Brain microvascular endothelial cell (primary cell): ENCODE data around the gene LRP11.
"Not testable (repeated sequence)": the region's sequence is repeated elsewhere in the genome, so short reads cannot be mapped to it uniquely, and the experiment has no call there.

ENCODE experiments used
- DNase-seq: peaks from one replicate; pipeline ENCODE4 v3.0.0-alpha.2; 2020
- H3K27ac ChIP-seq: fragments of 250-450 bp; sonication (Bioruptor Pico); 2 replicates; pipeline ENCODE4 v1.5.1; 2020; ENCODE audit warnings: mild to moderate bottlenecking, moderate library complexity
- H3K27me3 ChIP-seq: fragments of 250-450 bp; sonication (Bioruptor Pico); replicated peaks from 2 replicates; pipeline ENCODE4 v1.5.1; 2020; ENCODE audit warnings: mild to moderate bottlenecking
- H3K36me3 ChIP-seq: fragments of 250-450 bp; sonication (Bioruptor Pico); replicated peaks from 2 replicates; pipeline ENCODE4 v1.5.1; 2020; ENCODE audit warnings: mild to moderate bottlenecking
- H3K4me3 ChIP-seq: 2 replicates; pipeline ENCODE4 v1.5.1; 2011; ENCODE audit warnings: low read depth, mild to moderate bottlenecking, control low read depth, low read length, moderate library complexity
- CTCF ChIP-seq: IDR thresholded peaks from 2 replicates; pipeline ENCODE4 v1.5.1; 2011; ENCODE audit warnings: low read depth, mild to moderate bottlenecking, moderate library complexity, low read length, control low read depth, inconsistent platforms; ENCODE audit errors: missing control alignments
- in situ Hi-C: cut with HindIII; loops from 2 replicates; pipeline ENCODE4 v1.10.0; 2017; ENCODE audit warnings: low sequenced_read_pairs, low pct_ligation_motif_present

Gene LRP11

GRCh38 chr6:149845549-149845948 lies 18.6 kb downstream of the LRP11 start:
- in situ Hi-C loops = no loop called here
- Histone ChIP-seq H3K36me3 (no peaks in the 10 kb centered on the region), H3K27ac (no peak overlapping the region), H3K4me3 (no peak overlapping the region), H3K27me3 (no peaks in the 10 kb centered on the region)
- no peak for TF ChIP-seq CTCF
- DNase-seq = no peak

- no peaks in the 10 kb centered on the region for H3K36me3 ChIP-seq
- H3K4me3 ChIP-seq = no peak overlapping the region
- no peak for DNase-seq
- no peaks in the 10 kb centered on the region for H3K27me3 ChIP-seq
- H3K27ac ChIP-seq = no peak overlapping the region
- TF ChIP-seq CTCF = no peak
- in situ Hi-C loops = no loop called here
These were observed 19.7 kb downstream of the LRP11 start for GRCh38 chr6:149844480-149844879.

- in situ Hi-C loops, H3K27me3 ChIP-seq, H3K27ac ChIP-seq, H3K36me3 ChIP-seq, DNase-seq, H3K4me3 ChIP-seq: not testable (repeated sequence)
These were observed 20.1 kb downstream of the LRP11 start for GRCh38 chr6:149844036-149844435.

DNA sequence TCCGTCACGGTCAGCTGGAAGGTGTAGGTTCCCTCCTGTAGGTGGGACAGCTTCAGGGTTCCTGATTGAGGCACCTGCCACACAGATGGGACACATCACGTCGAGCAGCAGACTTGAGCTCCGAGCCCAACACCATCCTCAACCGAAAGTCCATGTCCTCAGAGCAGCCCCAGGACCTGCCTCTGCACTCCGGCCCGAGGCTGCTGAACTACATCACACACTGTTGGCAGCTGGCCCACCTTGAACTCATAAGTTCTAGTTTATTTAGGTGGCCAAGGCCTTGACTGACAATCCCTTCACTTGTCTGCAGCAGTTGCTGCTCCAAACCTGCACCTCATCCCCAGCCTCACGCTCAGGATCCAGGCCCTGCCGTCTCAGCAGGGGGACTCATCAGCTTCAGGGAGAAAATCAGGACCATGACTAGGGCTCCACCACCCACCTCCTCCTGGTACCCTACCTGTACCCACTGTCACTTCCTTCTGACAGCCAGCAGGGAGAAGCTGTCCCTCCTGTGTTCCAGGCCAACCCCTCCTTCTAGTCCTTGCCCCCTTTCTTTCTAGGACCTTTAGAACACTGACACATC lies 21.0 kb downstream of the LRP11 start:
- H3K4me3 ChIP-seq = no peak overlapping the region
- H3K27ac ChIP-seq = no peak overlapping the region
- DNase-seq = no peak
- in situ Hi-C loops = no loop called here
- no peak for TF ChIP-seq CTCF
- H3K36me3 ChIP-seq = no peaks in the 10 kb centered on the region
- H3K27me3 ChIP-seq = no peaks in the 10 kb centered on the region

DNA sequence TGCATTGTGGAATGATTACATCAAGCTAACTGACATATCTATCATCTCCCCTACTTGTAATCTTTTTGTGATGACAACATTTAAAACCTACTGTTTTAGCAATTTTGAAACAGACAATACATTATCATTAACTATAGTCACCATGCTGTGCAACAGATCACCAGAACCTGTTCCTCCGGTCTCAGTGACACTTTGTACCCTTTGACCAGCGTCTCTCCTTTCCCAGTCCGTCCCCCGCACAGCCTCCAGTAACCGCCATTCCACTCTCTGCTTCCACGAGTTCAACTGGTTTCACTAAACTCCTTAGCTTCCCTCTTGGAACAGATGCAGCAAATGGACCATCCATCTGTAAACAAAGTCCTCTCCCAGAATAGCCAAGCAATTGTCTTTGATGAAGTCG lies 21.8 kb downstream of the LRP11 start:
- Histone ChIP-seq H3K36me3 (no peaks in the 10 kb centered on the region), H3K27ac (no peak overlapping the region), H3K27me3 (no peaks in the 10 kb centered on the region), H3K4me3 (no peak overlapping the region)
- in situ Hi-C loops = no loop called here
- no peak for TF ChIP-seq CTCF
- no peak for DNase-seq

GRCh38 chr6:149840345-149841075 lies 23.6 kb downstream of the LRP11 start:
- peak; percentile 85 for TF ChIP-seq CTCF
- peak; percentile 60 for DNase-seq
- Histone ChIP-seq H3K27me3 (no peaks in the 10 kb centered on the region), H3K36me3 (peaks cover 2% of the 10 kb centered on the region), H3K4me3 (no peak overlapping the region), H3K27ac (no peak overlapping the region)
- in situ Hi-C loops = no loop called here
